HL-60/S4 treated with retinoic acid at 250 ng/mL for 4 days and 3 days (cell line): ENCODE data around the gene ZNF174.

Source experiments
- in situ Hi-C: fragments of 300-500 bp; cut with MboI; formaldehyde crosslinking; loops from 2 replicates; pipeline ENCODE4 v1.7.0; 2022; ENCODE audit warnings: low sequenced_read_pairs

Gene ZNF174

DNA sequence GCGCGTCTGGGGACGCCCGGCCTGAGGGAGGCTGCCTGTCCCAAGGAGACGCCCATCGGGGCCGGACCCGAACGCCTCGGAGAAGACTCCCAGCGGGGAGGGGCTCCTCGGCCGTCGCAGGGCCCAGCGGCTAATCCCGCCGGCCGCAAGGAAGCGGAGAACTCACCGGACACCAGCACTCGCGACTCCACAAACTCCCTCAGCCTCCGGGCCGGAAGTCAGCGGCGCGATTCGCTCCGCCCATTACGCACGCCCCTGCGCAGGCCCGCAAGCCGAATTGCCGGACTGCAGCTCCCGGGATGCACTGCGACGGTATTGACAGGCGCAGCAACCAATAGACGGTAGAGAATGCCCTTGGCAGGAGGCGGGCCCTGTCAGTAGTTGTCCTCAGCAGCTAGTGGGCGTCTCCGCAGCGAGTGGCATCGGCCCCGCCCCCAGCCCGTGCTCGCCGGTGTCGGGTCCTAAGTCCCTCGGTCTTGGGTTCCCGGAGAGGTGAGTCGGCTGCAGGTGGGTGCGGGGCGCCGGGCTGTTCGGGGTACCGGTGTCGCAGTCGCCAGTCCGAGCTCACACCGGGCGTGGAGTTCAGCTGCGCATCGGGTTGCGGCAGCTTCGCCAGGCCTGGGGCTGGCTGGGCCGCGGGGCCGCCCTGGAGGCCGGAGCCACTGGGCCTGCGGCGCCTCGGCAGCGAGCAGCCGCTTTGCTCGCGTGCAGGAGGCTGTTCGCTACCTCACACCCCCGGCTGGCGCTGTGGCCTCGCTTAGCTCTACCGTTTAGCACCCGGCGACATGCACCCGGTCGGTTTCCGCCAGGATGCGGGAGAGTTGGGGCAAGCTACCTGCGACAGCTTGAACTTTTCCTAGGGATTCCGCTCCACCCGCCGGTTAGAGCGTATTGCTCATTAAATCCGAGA, at the start of gene ZNF174, which contains the start of gene ZSCAN32:
Gene ZNF174 (plus strand): TSS at position 437 of the 910 bp plus-strand sequence. CDS start 790 bp downstream, outside the sequence.
Gene ZSCAN32 (minus strand): TSS at position 226 of the 910 bp plus-strand sequence. CDS start 3,447 bp downstream, outside the sequence.
- in situ Hi-C loops = no loop called here

DNA sequence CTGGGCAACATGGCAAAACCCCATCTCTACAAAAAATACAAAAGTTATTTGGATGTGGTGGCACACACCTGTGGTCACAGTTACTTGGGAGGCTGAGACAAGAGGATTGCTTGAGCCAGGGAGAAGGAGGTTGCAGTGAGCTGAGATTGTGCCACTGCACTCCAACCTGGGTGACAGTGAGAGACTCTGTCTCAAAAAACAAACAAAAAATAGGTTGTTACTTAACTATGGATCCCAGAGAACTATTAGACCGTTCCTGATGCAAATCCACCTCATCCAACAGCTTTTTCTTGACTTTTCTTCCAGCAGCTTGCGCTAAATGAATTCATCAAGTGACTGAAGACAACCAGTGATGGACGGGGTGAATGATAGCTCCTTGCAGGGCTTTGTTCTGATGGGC, 45.4 kb upstream of the ZNF174 start, which contains the start of gene OR2C1:
Gene OR2C1 (plus strand): TSS at position 301 of the 400 bp plus-strand sequence. CDS start 52 bp downstream, at position 353.
- in situ Hi-C loops = no loop called here

GRCh38 chr16:3356118-3356517, 44.9 kb upstream of the ZNF174 start:
- in situ Hi-C loops = no loop called here

GRCh38 chr16:3358871-3359270, 42.1 kb upstream of the ZNF174 start:
- in situ Hi-C loops = no loop called here

- in situ Hi-C loops = no loop called here
These were observed 38.1 kb upstream of the ZNF174 start for GRCh38 chr16:3362931-3363330.

DNA sequence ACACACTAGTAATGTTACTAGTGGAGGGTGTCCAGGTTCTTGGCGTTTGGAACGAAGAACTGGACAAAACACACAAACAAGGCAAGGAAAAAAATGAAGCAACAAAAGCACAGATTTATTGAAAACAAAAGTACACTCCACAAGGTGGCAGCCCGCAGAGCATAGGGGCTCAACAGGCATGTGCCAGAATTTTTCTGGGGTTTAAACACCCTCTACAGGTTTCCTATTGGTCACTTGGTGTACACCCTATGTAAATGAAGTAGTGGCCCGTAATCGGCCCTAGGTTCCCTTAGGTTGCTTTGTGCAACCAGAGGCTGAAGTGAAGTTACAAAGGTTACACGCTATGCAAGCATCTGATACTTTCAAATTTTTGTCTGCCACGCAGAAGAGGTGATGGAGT, 37.2 kb upstream of the ZNF174 start:
- in situ Hi-C loops = no loop called here

DNA sequence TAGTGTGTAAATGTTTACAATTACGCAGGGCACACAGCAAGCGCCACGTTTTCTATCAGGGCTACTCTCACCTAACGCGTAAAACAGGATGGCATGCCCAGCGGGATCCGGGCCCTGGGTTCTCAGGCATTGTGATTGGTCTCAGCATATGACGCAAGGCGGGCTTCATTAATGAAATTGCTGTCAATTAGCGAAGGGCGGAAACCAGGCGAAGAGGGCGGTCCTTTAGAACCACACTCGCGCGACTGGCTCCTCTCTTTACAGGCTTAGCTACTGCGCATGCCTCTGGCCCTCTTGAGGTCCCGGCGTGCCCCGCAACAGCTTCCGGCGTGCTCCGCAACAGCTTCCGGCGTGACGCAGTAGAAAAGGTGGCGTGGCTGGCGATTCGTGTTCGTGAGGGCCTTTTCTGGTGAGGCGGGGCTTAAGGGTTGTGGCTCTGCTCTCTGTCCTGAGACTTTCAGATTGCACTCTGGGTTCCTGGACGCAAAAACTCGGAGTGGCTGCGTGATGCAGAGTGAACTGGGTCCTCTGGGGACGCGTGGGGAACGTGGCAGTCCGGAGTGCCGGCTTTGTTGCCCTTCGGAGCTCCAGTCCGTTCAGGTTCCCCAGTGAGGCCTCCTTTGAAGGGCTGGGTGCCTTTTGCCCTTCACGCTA, 36.1 kb upstream of the ZNF174 start:
- in situ Hi-C loops = no loop called here

- in situ Hi-C loops = no loop called here
These were observed 31.9 kb upstream of the ZNF174 start for GRCh38 chr16:3369073-3369472.

GRCh38 chr16:3375680-3376079, 25.3 kb upstream of the ZNF174 start:
- in situ Hi-C loops = no loop called here

GRCh38 chr16:3377917-3378316, 23.1 kb upstream of the ZNF174 start:
- in situ Hi-C loops = no loop called here

DNA sequence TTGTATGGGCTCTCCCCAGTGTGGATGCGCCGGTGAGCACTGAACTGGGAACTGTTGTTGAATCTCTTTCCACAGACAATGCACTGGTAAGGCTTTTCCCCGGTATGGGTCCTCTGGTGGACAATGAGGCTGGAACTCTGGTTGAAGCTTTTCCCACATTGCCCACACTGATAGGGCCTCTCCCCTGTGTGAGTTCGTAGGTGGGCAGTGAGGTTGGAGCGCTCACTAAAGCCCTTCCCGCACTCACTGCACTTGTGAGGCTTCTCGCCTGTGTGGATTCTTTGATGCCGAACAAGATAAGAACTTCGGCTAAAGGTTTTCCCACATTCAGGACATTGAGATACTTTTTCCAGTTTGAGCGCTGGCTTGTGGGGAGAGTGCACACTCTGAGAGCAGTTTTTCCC, 18.0 kb upstream of the ZNF174 start:
- in situ Hi-C loops = no loop called here

GRCh38 chr16:3388325-3388724, 12.7 kb upstream of the ZNF174 start:
- in situ Hi-C loops = no loop called here

- in situ Hi-C loops = no loop called here
These were observed 11.2 kb upstream of the ZNF174 start for GRCh38 chr16:3389663-3390338.

DNA sequence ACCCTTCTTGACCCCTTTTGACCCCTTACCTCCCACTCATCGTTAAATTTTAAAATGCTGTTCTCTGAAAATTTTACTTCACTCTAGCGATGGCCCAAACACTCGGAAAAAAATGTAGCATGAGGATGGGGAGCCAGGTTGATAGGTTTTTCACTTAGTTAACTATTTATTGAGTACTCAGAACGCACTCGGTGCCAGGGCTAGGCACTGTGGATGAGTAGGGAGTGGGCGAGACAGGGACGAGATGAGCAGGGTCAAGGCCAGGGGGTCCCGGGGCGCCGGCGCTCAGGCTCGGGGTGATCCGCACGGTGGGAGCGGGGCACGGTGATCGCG, 603 bp upstream of the ZNF174 start:
- in situ Hi-C loops = no loop called here

GRCh38 chr16:3401719-3402397, 843 bp downstream of the ZNF174 start:
- in situ Hi-C loops = no loop called here

- in situ Hi-C loops = no loop called here
These were observed 7.7 kb downstream of the ZNF174 start for GRCh38 chr16:3408561-3409197.

GRCh38 chr16:3413730-3414379, 12.8 kb downstream of the ZNF174 start:
- in situ Hi-C loops = no loop called here

- in situ Hi-C loops = no loop called here
These were observed 30.8 kb downstream of the ZNF174 start for GRCh38 chr16:3431779-3432219.

DNA sequence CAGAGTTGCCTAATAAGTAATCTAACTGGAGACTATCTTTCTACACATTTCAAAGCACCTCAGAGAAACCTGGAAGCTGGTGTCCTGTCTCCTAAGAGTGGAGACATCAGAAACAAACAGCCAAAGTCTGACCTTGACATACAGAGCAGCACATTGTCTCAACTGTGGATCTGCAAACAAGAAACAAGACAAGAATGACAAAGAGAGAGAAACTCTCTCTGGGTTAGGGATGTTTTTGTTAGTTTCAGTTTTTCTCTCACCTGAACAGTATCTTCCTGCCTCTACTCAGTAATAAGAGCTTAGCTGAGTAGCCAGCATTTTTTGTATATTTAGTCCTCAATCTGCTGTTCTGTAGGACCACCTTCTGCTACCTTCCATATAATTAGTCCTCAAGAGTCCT, 33.4 kb downstream of the ZNF174 start:
- in situ Hi-C loops = no loop called here

DNA sequence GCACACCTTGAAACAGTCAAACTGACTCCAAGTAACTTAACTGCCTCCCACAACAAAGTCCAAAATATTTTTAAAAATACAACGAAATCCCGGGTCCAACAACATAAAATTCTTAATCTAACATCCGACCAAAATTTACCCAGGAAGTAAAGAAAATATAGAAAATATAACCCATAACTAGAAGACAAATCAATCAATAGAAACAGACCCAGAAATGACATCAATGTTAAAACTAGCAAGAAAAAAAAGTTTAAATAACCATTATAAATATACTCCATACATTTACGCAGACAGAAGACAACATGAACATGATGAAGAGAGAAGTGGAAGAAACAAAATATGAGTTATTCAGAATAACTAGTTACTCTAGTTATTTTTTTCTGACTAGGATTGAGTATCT, 38.6 kb downstream of the ZNF174 start:
- in situ Hi-C loops = no loop called here
